Type B pancreatic cell (in vitro differentiated cells): ENCODE data around the gene KCNA1. TPM values are rescaled to one million over a fixed set of nuclear protein-coding genes. Genes with fewer than 3 reads are reported as not detected.

Source experiments
- DNase-seq: peaks from one replicate; pipeline ENCODE4 v3.0.0; 2021; ENCODE audit warnings: mixed read lengths; ENCODE audit not compliant: unreplicated experiment; ENCODE audit errors: extremely low spot score
- H3K27ac Mint-ChIP-seq: 2 replicates; pipeline ENCODE4 v1.8.0; 2021; ENCODE audit warnings: mild to moderate bottlenecking, mixed read lengths
- H3K27me3 Mint-ChIP-seq: 2 replicates; pipeline ENCODE4 v1.8.0; 2021; ENCODE audit warnings: mixed read lengths
- H3K36me3 Mint-ChIP-seq: 2 replicates; pipeline ENCODE4 v1.8.0; 2021; ENCODE audit warnings: mixed read lengths
- H3K4me1 Mint-ChIP-seq: one replicate; pipeline ENCODE4 v1.8.0; 2021; ENCODE audit warnings: mixed read lengths; ENCODE audit not compliant: unreplicated experiment
- H3K4me3 Mint-ChIP-seq: 2 replicates; pipeline ENCODE4 v1.8.0; 2021; ENCODE audit warnings: mild to moderate bottlenecking, mixed read lengths
- H3K9me3 Mint-ChIP-seq: 2 replicates; pipeline ENCODE4 v1.8.0; 2021; ENCODE audit warnings: mixed read lengths
- CTCF ChIP-seq: fragments of 200-600 bp; sonication (generic); conservative IDR thresholded peaks from 2 replicates; pipeline ENCODE4 v1.5.0; 2021; ENCODE audit warnings: antibody characterized with exemption, mild to moderate bottlenecking
- total RNA-seq: library from RNA; stranded (reverse); gene quantifications from 2 replicates; pipeline ENCODE4 v1.2.1, GENCODE V29; 2021; ENCODE audit warnings: low replicate concordance

The KCNA1 gene
- total RNA-seq, 1 donor from 2014 or later: 1.8 TPM

DNA sequence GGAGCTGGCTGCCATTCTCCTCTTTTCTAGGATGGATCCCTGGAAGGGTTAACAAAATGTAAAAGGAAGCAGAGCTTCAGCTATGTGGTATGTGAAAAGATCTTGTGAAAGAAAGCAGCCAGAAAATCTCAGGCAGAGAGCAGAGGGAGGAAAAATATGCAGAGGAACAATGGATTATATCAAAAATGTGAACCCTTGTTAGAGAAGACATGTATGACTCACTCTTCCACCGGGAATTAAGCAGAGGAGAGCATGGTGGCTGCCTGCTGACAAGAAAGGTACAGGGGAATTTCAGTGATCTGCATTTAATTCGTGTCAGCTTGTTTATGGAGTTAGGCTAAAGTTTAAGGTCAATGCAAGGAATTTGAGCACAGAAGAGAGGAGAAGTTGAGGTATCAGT is 46.3 kb downstream of the KCNA1 start:
- Mint-ChIP-seq H3K36me3 (no peaks in the 10 kb centered on the region), H3K4me1 (peaks cover 4% of the 10 kb centered on the region), H3K27me3 (peaks cover 85% of the 10 kb centered on the region), H3K4me3 (no peak overlapping the region), H3K27ac (no peak overlapping the region), H3K9me3 (no peaks in the 10 kb centered on the region)
- no peak for TF ChIP-seq CTCF
- no peak for DNase-seq

DNA sequence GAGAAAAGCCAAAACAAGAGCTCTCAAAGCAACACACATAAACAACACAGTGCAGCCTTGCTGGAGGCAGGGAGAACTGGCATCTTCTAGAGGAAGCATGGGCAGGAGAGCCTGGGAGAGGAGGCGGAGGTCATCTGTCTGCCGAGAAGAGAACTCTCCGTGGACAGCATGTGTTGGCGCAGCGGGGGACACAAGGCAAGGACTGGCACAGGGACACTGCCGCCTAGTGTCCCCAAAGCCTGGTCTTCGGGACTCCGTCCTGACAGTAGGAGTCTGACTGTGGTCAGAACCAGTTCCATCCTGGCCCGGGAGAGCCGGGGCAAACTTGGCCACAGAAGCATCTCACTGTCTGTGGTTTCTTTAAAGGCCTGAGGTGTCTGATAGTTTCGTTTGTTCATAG is 47.3 kb downstream of the KCNA1 start:
- Mint-ChIP-seq H3K36me3 (no peaks in the 10 kb centered on the region), H3K27me3 (peaks cover 85% of the 10 kb centered on the region), H3K9me3 (no peaks in the 10 kb centered on the region)

DNA sequence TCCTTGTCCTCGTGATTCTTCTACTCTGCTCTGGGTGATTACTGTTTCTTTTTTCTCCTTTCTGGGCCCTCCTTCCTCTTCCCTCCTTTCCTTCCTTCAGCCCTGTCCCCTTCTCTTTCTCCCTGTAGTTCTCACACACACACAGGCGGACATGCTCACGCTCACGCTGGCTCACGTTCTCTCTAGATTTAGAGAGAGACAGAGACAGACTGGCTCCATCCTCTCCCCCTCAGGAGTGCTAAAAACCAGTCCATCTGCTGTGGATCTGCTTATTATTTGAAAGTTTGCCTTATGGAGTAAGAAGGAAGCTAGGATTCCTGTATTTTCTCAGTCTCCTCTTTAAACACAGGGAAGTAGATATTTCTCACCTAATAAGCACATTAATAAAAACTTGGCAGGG is 48.1 kb downstream of the KCNA1 start:
- no peak overlapping the region for H3K4me3 Mint-ChIP-seq
- peaks cover 85% of the 10 kb centered on the region for H3K27me3 Mint-ChIP-seq

More for the DNA sequence above, 47.3 kb downstream of the KCNA1 start:
- no peak for DNase-seq
- H3K4me3 Mint-ChIP-seq: no peak overlapping the region
- peaks cover 4% of the 10 kb centered on the region for H3K4me1 Mint-ChIP-seq
- H3K27ac Mint-ChIP-seq: no peak overlapping the region
- no peak for TF ChIP-seq CTCF

DNA sequence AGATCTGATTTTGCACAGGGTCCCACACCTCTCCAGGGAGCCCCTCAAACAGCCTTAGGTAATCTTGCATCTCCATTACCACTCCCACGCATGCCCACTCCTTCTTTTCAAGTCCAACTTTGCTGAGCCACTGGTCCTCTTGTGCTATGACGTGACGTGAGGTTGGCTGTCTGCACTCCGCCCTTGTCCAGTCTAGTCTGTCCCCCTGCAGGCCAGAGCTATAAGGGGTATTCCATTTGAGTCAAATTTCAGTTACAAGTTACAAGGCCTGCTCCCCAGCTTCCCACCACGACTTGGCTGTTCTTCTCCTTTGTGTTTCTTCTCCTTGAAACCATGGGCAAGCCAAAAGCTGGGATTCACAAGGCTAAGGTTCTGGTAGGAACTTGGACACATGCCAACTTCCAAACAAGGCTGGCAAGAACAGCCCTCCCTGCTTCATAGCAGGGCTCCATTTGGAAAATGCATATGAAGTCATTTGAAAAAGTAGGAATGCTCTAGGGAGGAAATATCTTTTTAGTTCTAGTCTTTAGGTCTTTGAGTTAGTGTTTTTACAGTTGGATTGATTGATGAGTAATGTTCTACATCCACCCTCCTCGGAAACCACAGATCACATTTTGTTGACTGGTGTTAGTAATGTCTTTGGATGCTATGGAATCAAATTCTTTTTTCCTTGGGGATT is 49.1 kb downstream of the KCNA1 start:
- Mint-ChIP-seq H3K36me3 (no peaks in the 10 kb centered on the region), H3K27ac (no peak overlapping the region), H3K9me3 (no peaks in the 10 kb centered on the region), H3K4me1 (peaks cover 4% of the 10 kb centered on the region), H3K4me3 (no peak overlapping the region), H3K27me3 (peaks cover 85% of the 10 kb centered on the region)
- TF ChIP-seq CTCF: no peak
- no peak for DNase-seq

More for the DNA sequence above, 48.1 kb downstream of the KCNA1 start:
- H3K4me1 Mint-ChIP-seq: peaks cover 4% of the 10 kb centered on the region
- H3K27ac Mint-ChIP-seq: no peak overlapping the region
- no peaks in the 10 kb centered on the region for H3K36me3 Mint-ChIP-seq
- DNase-seq: no peak
- no peak for TF ChIP-seq CTCF
- H3K9me3 Mint-ChIP-seq: no peaks in the 10 kb centered on the region

- Mint-ChIP-seq H3K27me3 (peaks cover 85% of the 10 kb centered on the region), H3K4me1 (peaks cover 4% of the 10 kb centered on the region), H3K36me3 (no peaks in the 10 kb centered on the region), H3K27ac (no peak overlapping the region), H3K4me3 (no peak overlapping the region), H3K9me3 (no peaks in the 10 kb centered on the region)
- no peak for DNase-seq
- no peak for TF ChIP-seq CTCF
Measured at GRCh38 chr12:4959381-4959780, 49.7 kb downstream of the KCNA1 start.

- Mint-ChIP-seq H3K27ac (no peak overlapping the region), H3K27me3 (peaks cover 84% of the 10 kb centered on the region)
Measured at GRCh38 chr12:4960030-4960429, 50.3 kb downstream of the KCNA1 start.

More at GRCh38 chr12:4960030-4960429, 50.3 kb downstream of the KCNA1 start:
- H3K36me3 Mint-ChIP-seq: no peaks in the 10 kb centered on the region
- H3K9me3 Mint-ChIP-seq: no peaks in the 10 kb centered on the region
- DNase-seq: no peak
- H3K4me3 Mint-ChIP-seq: no peak overlapping the region
- no peak for TF ChIP-seq CTCF
- peaks cover 4% of the 10 kb centered on the region for H3K4me1 Mint-ChIP-seq
